CD4-positive, alpha-beta T cell treated with Interleukin-6 for 4 hours (primary cell): ENCODE measurements around the gene MAPKBP1.

Source experiments
- DNase-seq: peaks from one replicate; pipeline ENCODE4 v3.0.0-alpha.2; 2020; ENCODE audit warnings: mixed read lengths

Gene MAPKBP1

DNA sequence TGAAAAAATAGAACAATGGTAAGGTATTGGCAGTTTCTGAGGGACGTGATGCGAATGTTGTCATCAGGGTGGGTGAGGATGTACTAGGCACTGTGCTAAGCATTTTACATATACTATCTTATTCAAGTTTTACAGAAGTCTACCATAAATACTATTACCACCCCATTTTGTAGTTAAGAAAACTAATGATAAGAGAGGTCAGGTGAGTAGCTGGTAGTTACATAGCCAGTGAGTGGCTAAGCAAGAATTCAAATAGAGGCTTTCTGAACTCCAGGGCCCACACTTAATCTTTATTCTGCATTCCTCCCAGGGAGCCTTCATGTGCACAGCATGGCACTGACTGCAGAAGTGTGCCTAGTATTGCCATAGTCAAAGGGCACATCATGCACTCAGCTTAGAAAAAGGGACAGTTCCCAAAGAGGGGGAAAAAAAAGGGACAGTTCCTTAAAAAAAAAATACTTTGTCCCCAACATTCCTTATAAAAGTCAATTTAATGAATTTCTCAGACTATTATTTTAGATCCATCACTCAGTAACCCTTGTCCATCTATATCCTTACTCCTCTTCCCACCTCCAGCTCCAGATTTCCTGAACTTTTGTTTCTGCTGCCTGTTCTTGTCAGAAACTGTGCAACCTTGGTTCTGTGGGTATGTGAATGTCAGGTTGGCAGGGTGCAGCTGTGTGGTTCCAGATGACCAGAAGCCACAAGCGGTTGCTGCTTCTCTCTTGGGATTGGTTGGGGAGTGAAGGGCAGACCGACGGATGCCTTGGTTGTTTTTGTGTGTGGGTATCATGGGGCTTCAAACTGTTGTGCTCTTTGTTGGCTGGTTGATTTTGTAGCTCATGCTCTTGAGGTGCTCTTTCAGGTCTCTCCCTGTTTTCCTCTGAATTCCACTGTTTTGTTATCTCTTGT lies 8.3 kb downstream of the MAPKBP1 start:
- DNase-seq: no peak

DNA sequence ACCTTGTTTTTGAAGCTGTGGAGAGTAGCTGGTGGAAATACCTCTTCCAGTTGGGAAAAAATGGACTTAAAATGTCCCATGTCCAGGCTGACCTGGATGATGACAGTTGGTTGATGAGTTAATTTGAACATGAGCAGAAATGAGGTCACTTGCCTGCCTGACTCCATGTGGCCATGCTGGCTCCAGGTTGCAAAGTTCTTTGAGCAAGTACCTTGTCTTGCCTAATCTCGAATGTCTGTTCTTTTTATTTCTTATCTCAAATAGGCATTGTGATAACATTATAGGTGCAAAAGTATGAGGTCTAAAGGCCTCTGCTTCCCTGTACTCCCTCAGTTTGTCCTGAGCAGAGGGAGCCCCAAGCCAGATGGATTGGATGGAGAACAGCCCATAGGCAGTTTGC lies 9.0 kb downstream of the MAPKBP1 start:
- DNase-seq: no peak

DNA sequence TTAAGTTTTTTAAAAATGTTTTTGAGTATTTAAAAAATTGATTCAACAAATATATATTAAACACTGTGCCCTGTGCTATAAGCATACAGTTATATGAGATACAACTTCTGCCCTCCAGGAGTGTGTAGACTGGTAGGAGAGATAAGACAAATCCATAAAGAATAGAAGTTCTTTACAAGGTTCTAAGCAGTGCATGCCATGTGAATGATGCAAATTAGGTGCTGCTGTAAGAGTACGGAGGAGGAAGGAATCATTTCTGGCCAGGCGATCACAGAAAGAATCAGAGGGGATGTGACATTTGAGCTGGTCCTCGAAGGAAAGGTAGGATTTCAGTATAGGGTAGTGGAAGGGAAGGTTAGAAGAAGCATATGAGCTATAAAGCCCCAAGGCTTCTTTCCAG lies 14.0 kb downstream of the MAPKBP1 start:
- DNase-seq: no peak

DNA sequence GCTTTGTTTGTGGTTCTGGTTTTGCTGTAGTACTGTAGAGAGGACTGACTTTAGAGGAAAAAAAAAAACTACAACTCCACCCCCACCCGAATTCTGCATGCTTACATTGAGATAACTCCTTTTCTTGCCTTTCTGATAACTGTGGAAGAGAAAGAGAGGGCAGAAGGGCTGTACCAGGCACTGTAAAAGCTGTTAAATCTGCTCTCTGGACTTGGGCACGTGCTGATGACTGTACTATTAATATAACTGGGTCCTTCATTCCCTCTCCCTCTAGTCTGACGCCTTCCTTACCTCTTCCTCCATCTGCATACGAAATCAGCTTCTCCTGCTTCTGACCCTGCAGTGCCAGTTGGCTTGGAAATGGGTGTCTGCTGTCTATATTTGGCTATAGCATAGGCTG lies 15.0 kb downstream of the MAPKBP1 start:
- no peak for DNase-seq

DNA sequence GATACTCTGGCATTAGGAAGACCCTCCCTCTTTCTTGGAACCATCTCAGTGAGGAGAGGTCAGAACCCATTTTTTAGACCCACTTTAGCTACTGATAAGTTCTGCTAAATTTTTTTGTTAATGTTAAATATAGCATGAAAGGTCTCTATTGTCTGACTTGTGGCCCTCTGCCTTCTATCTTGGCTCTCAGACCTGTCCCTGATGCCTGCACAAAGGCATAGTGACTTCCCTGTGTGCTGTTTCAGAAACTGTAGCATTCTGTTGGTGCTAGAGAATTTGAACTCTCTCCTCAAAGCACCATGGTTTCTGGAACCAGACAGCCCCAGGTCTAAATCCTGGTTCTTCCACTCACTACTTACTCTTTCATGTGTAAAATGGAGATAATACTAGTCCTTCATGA lies 15.4 kb downstream of the MAPKBP1 start:
- DNase-seq: no peak

DNA sequence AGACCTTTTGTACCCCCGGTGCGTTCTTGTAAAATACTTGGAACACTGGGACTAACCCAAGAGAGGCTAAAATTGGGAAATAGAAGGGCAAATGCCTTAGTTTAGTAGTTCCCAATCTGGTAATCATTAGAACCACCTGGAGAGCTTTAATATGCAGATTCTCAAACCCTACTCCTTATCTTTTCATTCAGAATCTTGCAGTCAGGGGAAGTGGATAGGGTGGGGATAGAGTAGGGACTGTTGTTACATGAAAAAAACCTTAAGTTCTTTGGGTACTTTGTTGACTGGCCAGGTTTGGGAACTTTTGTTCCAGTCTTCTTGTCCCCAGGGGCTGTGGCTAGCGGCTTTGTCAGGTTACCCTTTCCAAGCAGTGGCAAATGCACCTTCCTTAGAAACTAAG lies 15.9 kb downstream of the MAPKBP1 start:
- no peak for DNase-seq

DNA sequence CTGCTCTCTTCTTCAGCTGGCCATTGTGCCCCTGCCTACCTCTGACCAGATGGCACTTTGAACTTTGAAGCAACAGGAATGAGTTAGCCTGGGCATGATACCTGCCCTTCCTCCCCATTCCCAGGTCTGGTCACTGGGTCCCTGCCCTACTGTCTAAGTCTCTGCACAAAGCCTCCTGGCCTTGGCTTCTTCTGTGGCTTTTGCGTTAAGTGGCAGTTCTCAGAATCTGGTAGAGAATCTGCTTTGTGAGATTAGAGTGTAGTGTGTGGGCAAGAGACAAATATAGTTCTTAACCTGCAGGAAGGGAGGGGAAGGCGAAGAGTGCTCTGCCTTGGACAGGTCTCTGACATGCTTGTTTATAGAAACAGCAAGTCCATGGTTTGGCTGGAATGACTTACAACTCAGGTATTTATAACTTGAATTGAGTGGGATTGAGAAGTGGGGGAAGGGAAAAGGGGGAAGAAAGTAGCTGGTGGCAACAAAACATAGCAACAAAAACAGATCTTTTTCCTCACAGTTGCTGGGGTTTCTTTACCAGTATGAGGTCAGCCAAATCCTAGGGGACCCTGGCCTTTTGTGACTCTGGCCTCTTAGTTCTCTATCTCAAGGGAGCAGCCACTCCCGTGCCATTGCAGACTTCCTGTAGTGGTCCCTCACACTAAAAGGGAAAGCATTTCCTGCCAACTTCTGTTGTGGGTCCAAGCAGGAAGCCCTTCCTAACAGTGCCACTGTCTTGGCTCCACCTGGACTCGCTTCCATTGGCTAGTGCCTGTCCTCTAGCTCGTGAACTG lies 16.7 kb downstream of the MAPKBP1 start:
- DNase-seq: no peak

DNA sequence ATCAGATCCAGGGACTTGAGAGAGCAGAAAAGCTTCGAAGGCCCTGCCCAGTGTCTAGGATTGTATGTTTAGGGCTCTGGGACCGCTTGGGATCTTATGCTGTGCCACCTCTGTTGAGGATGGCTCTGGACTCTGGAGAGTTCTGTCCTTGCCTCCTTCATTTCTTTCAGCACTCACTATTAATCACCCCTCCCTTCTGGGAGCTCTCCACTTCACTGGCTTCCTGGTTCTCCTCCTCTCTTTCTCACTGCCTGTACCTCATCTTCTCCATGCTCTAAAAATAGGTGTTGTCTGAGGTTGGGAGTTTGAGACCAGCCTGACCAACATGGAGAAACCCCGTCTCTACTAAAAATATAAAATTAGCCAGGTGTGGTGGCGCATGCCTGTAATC lies 17.3 kb downstream of the MAPKBP1 start:
- no peak for DNase-seq

DNA sequence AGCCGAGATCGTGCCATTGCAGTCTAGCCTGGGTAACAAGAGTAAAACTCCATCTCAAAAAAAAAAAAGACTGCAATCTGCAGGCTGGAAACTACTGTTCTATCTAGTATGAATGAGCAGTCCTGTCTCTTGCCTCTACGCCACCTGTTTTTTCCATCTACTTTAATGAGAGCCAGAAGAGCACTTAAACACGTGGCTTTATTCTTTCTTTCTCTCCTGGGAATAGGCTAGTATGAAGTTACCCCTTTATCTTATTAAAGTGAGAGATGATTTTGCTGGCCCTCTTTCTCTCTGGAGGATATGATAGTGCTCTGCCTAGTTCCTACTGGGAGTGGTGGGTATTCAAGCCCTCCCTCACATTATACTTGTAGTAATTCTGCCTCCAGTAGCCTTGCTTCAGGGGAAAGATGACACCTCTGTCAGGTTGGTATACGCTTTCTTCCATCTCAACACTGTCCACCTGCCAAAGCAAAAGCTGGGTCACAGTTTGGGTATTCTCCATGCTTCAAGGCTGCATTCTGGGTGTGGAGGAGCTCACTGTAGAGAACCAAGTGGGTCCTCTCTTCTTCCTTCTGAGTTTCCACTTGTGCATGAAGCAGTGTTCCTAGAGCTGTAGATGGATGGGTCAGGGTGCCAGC lies 17.8 kb downstream of the MAPKBP1 start:
- DNase-seq: no peak

DNA sequence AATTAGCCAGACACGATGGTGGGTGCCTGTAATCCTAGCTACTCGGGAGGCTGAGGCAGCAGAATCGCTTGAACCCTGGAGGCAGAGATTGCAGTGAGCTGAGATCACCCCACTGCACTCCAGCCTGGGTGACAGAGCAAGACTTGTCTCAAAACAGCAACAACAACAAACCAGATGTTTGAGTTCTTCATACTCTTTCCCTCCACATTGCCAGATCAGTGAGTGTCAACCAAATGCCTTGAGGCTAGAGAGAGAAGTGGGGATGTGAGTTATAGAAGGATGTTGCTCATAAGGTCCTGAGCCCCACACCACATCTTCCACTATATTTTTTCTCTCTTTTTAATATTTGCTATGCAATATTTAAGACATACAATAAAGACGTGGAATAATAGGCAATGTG lies 19.8 kb downstream of the MAPKBP1 start:
- no peak for DNase-seq

DNA sequence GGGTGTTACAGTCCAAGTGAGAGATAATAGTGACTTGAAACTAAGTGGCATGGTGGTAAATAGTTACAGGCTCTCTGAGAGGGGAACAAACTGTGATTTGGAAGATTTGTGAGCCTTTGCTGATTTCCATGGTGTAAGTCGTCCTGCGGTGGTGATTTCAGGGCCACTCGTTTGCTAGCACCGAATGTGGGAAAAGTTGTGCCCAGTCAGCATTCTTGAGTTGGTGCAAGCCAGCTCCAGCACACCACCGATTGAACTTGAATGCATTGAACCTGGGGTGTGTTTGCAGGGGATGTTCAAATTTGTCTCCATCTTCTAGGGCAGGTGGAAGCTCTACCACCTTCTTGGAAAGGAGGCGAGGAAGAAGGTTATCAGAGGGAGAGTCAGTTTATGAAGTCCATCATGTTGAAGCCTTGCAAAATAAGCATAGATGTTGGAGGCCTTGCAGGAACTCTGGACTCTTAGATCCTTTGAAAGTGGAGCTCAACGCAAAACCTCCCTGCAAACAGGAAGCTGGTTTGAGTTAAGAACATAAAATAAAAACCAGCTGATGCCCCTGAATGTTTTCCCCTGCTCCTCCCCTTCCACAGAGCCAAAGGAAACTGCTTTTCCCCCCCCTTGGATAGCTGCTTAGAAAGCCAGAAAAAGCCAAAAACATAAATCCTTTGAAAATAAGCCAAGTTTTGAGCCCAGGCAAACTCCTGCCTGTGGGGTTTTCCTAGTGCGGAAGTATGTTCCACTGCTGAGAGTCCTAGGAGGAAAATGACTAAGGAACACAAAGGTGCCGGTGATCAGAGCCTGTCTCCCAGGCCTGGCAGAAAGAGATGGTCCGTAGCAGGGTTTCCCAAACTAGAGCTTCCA lies 21.9 kb downstream of the MAPKBP1 start:
- DNase-seq: no peak

DNA sequence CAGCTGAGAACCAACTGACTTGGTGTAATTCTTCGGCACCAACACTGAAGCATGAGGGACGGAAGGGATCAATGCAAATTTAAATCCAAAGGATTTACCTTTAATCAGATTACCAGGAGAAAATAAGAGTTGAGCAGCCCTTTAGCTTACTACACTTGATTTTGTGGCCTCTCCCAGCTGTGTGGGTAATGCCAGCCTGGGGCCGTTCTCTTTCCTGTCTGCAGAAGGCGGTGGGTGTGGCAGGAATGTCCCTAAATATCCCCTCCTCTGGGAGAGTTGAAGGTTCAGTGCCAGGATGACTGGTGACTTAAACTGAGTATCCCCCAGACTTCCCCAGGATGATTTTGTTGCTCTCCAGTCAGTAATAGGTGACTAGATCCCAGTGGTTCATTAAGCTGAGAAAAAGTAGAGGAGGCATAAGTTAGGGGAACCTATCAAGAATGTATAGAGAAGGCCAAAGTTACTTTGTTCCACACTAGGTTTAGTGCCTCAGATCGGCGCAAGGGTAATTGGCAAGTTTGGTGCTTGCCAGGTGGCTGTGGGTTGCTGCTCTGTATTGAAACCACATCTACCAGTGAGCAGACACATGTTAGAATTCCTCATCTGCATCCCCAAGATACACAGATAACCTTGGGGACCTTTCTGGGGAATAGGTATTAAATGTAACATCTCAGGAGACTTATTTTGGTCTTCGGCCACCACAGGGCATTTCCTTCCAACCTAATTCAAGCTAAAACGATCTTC lies 23.1 kb downstream of the MAPKBP1 start:
- DNase-seq: no peak

DNA sequence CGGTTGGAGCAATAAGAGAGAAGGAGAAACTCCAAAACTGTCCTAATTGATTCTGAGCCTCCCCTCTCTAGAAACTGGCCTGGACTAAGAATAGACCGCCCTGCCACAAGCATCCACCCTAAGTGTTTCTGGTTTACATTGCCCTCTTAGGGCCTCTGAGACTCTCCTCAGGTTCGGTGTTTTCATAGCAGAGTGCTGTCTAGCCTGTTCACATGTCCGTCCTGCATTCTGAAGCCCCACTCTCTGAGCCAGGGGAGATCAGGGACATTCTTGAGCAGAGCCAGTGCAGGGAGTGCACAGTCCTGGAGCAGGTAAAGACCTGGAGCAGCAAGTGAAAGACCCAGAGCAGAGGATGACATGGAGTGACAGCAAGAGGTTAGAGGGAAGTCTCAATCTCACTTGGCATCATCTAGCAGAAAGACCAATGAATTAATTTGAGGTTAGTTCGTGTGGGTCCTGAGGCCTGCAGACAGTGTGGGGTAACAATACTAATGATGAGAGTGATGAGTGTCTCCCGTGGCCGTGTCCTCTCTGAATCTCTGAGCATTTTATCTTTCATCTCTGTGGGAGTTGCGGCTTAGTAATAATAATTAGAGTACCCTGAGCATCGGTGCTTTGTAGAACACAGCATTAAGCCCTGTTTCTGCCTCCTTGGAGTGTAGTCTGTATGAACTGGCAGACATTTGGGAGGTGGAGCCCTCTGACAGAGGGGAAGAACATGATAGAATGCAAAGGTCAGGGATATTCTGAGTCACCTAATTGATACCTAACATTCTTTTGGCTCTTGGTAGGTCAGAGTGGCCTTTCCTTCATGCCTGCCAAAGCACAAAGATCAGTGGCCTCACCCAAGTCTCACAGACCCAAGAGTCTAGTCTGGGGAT lies 24.6 kb downstream of the MAPKBP1 start:
- no peak for DNase-seq

DNA sequence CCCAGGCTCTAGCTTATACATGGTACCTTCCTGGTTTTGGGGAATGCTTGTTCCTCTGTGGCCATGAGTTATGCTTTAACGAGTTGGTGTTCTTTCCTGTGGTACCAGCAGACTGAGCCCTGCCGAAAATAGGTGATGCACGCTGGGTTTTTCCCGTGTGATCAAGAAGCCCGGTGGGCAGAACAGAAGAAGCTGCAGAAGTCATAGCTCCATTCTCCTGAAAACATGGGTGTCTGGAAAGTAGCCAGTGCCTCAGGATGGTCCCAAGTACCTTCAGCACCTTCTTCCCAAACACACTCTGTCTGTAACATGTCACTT lies 25.2 kb downstream of the MAPKBP1 start:
- DNase-seq: no peak

DNA sequence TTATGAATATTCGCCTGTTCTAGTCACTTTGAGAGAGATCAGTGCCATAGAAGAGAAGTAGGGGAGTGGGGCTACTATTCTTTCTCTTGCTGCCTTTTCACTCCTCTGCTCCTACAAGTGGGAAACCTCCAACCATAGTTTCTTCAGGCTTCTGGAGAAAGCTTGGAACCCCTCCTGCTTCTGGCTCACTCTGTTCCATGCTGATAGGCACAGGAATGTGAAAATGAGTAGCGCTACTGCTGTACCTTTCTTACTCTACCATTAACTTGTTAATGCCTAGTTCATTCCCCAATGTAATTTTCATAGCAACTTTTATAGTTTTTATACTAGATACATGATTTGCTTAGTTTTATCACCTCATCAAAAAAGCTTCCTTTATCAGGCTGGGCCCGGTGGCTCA lies 26.9 kb downstream of the MAPKBP1 start:
- DNase-seq: no peak

DNA sequence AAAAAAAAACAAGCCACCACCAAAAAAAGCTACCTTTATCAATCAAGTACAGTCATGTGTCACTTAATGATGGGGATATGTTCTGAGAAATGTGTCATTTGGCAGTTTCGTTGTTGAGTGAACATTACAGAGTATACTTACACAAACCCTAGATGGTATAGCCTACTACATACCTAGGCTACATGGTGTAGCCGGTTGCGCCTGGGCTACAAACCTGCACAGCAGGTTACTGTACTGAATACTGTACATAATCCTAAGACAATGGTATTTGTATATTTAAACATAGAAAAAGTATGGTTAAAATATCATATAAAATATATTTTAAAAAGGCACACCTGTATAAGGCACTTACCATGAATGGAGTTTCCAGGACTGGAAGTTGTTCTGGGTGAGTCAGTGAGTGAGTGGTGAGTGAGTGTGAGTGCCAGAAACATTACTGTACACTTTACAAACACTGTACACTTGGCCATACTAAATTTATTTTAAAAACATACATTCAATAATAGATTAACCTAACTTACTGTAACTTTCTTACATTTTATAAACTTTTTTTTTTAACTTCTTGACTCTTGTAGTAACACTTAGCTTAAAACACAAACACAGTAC lies 27.7 kb downstream of the MAPKBP1 start:
- DNase-seq: no peak

DNA sequence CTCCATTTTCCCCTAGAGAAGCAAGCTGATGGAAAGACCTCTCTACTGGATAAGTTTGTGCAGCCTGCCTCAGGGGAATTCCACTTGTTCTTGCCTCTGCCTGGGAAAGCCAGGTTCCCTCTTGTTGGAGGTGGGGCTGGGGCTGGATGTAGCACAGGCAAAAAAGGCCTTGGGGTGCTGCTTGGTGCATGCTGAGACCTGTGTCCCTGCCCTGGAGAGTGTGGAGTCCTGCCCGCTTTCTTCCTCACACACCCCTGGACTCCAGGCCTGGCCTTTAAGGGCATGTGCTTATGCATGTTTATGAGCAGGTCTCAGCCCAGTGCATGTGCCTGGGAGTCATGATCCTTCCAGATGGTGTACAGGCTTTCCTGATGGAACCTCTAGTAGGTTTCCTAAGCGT lies 30.1 kb downstream of the MAPKBP1 start:
- no peak for DNase-seq

DNA sequence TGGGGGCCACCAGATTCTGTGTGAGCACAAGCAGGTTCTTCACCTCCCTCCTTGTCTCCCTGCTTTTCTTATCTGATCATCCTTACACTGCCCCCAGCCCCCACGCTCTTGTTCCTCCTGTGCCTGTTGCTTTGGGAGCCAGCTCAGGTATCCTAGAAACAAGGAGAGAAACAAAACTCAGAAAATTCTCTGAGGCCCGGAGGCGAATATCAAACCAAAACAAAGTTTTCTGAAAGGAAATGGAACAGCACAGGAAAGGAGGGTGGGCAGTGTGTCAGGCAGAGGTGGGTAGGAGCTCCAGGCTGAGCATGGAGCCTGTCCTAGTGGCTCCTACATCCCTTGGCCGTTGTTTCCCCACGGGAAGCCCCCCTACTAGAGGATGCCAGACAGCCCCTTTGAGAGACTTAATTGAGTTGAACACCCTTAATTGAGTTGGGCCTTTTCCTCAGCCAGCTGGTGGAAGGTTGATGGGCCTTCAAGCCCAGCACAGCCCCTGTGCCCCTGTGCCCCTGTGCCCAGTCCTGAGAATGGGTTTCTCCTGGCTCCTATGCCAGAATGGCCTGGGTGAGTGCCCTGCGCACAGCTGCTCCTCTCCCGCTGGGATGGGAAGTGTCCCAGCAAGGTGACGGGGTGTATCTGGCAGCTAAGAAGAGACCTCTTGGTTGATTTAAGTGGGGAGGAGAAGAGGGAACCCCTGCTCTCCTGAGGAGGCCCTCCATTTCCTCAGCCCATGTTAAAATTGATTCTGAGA lies 30.8 kb downstream of the MAPKBP1 start:
- DNase-seq: no peak

DNA sequence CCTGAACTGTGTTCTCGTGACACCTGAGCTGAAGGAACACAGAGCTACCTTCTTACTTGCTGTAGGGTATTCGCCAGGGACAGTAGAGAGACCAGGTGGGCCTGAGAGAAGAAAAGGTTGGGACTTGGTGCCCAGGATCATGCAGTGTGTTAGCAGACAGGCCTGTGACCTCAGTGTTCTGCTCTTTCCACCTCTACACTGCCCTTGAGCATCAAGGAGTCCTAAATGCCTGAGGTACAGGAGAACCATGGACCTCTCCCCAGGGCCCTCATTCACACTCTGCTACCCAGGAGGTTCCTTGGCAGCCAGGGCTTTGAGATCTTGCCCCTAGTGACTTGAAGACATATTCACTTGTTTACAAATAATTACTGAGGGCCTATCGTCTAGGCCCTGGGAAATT lies 31.4 kb downstream of the MAPKBP1 start:
- no peak for DNase-seq
